H9 (cell line): Measurements from ENCODE around the gene UBE2Z. TPM values are rescaled to one million over a fixed set of nuclear protein-coding genes. Genes with fewer than 3 reads are reported as not detected.

Experiments
- DNase-seq: peaks from one replicate; pipeline ENCODE4 v3.0.0-alpha.2; 2017
- H2AFZ ChIP-seq: one replicate; pipeline ENCODE4 v1.6.1; 2013; ENCODE audit warnings: mild to moderate bottlenecking, low read length, control low read depth, moderate library complexity
- H2AK5ac ChIP-seq: 2 replicates; pipeline ENCODE4 v1.6.1; 2013; ENCODE audit warnings: low read length, control low read depth, mixed read lengths; ENCODE audit not compliant: insufficient read length
- H2BK120ac ChIP-seq: one replicate; pipeline ENCODE4 v1.6.1; 2013; ENCODE audit warnings: low read depth, mild to moderate bottlenecking, low read length, control low read depth, inconsistent platforms; ENCODE audit not compliant: poor library complexity, severe bottlenecking
- H2BK12ac ChIP-seq: 2 replicates; pipeline ENCODE4 v1.6.1; 2013; ENCODE audit warnings: low read length, control low read depth, mixed read lengths, low read depth; ENCODE audit not compliant: insufficient read length
- H2BK15ac ChIP-seq: 2 replicates; pipeline ENCODE4 v1.6.1; 2013; ENCODE audit warnings: low read depth, low read length, control low read depth
- H2BK20ac ChIP-seq: one replicate; pipeline ENCODE4 v1.6.1; 2013; ENCODE audit warnings: low read depth, mild to moderate bottlenecking, low read length, control low read depth, inconsistent platforms; ENCODE audit not compliant: poor library complexity, severe bottlenecking
- H2BK5ac ChIP-seq: 2 replicates; pipeline ENCODE4 v1.6.1; 2013; ENCODE audit warnings: low read length, control low read depth, mixed read lengths; ENCODE audit not compliant: insufficient read length
- H3K14ac ChIP-seq: 2 replicates; pipeline ENCODE4 v1.6.1; 2013; ENCODE audit warnings: low read length, control low read depth; ENCODE audit not compliant: insufficient read depth
- H3K18ac ChIP-seq: 2 replicates; pipeline ENCODE4 v1.6.1; 2013; ENCODE audit warnings: low read depth, mild to moderate bottlenecking, mixed read lengths, low read length, control low read depth; ENCODE audit not compliant: insufficient read length
- H3K23ac ChIP-seq: 2 replicates; pipeline ENCODE4 v1.6.1; 2013; ENCODE audit warnings: low read length, control low read depth, mixed read lengths, low read depth; ENCODE audit not compliant: insufficient read length
- H3K23me2 ChIP-seq: 2 replicates; pipeline ENCODE4 v1.6.1; 2013; ENCODE audit warnings: low read depth, mild to moderate bottlenecking, mixed read lengths, low read length, control low read depth; ENCODE audit not compliant: insufficient read length, poor library complexity, severe bottlenecking
- H3K27ac ChIP-seq: 2 replicates; pipeline ENCODE4 v1.5.1; 2013; ENCODE audit warnings: low read length, control low read depth, mixed read lengths, low read depth; ENCODE audit not compliant: insufficient read length
- H3K27me3 ChIP-seq: 2 replicates; pipeline ENCODE4 v1.6.1; 2013; ENCODE audit warnings: low read length, control low read depth, inconsistent platforms; ENCODE audit not compliant: insufficient read depth
- H3K4ac ChIP-seq: 2 replicates; pipeline ENCODE4 v1.6.1; 2013; ENCODE audit warnings: low read depth, mild to moderate bottlenecking, control low read depth, inconsistent platforms, low read length, moderate library complexity
- H3K4me1 ChIP-seq: 2 replicates; pipeline ENCODE4 v1.6.1; 2013; ENCODE audit warnings: low read length, control low read depth, inconsistent platforms; ENCODE audit not compliant: insufficient read depth
- H3K4me2 ChIP-seq: 2 replicates; pipeline ENCODE4 v1.6.1; 2013; ENCODE audit warnings: low read length, control low read depth, mixed read lengths; ENCODE audit not compliant: insufficient read length, insufficient read depth
- H3K56ac ChIP-seq: 2 replicates; pipeline ENCODE4 v1.6.1; 2013; ENCODE audit warnings: low read depth, mild to moderate bottlenecking, mixed read lengths, low read length, control low read depth; ENCODE audit not compliant: insufficient read length
- H3K79me1 ChIP-seq: 2 replicates; pipeline ENCODE4 v1.6.1; 2013; ENCODE audit warnings: low read depth, mild to moderate bottlenecking, moderate library complexity, low read length, control low read depth, inconsistent platforms; ENCODE audit not compliant: insufficient read depth, poor library complexity, severe bottlenecking
- H3K79me2 ChIP-seq: 2 replicates; pipeline ENCODE4 v1.6.1; 2013; ENCODE audit warnings: low read length, control low read depth, inconsistent platforms; ENCODE audit not compliant: insufficient read depth
- H3K9ac ChIP-seq: 2 replicates; pipeline ENCODE4 v1.6.1; 2013; ENCODE audit warnings: low read length, control low read depth, mixed read lengths; ENCODE audit not compliant: insufficient read length; ENCODE audit errors: extremely low read depth
- H3K9me3 ChIP-seq: one replicate; pipeline ENCODE4 v1.6.1; 2013; ENCODE audit warnings: low read depth, low read length, inconsistent platforms; ENCODE audit not compliant: control insufficient read depth
- H3T11ph ChIP-seq: one replicate; pipeline ENCODE4 v1.6.1; 2013; ENCODE audit warnings: mild to moderate bottlenecking, low read length, control low read depth, inconsistent platforms
- H4K20me1 ChIP-seq: one replicate; pipeline ENCODE4 v1.6.1; 2013; ENCODE audit not compliant: control insufficient read depth, insufficient read length, insufficient read depth
- H4K5ac ChIP-seq: 2 replicates; pipeline ENCODE4 v1.6.1; 2013; ENCODE audit warnings: low read depth, mild to moderate bottlenecking, mixed read lengths, low read length, control low read depth; ENCODE audit not compliant: insufficient read length
- H4K8ac ChIP-seq: replicated peaks from 2 replicates; pipeline ENCODE4 v1.6.1; 2013; ENCODE audit warnings: low read length, control low read depth, mixed read lengths, low read depth; ENCODE audit not compliant: insufficient read length
- H4K91ac ChIP-seq: 2 replicates; pipeline ENCODE4 v1.6.1; 2013; ENCODE audit warnings: low read depth, mild to moderate bottlenecking, moderate library complexity, mixed read lengths, low read length, control low read depth; ENCODE audit not compliant: insufficient read length
- H3K27ac Mint-ChIP-seq, 3 experiments: 2 replicates in 2 of 3; 3 replicates in 1 of 3; pipeline ENCODE4 v1.8.0; 2020 to 2021; ENCODE audit warnings: mixed read lengths in 3 of 3, mild to moderate bottlenecking in 1 of 3, moderate library complexity in 1 of 3
- H3K27me3 Mint-ChIP-seq: 2 replicates; pipeline ENCODE4 v1.8.0; 2021; ENCODE audit warnings: low read depth, mild to moderate bottlenecking, moderate library complexity, mixed read lengths
- H3K36me3 Mint-ChIP-seq, 3 experiments: 2 replicates in 2 of 3; 3 replicates in 1 of 3; pipeline ENCODE4 v1.8.0; 2020 to 2021; ENCODE audit warnings: low read depth in 3 of 3, mixed read lengths in 3 of 3; ENCODE audit not compliant: insufficient read depth in 1 of 3
- H3K4me1 Mint-ChIP-seq, 2 experiments: 2 replicates each; pipeline ENCODE4 v1.8.0; 2020; ENCODE audit warnings: mixed read lengths in 2 of 2
- H3K4me3 Mint-ChIP-seq, 2 experiments: 2 replicates in 1 of 2; 3 replicates in 1 of 2; pipeline ENCODE4 v1.8.0; 2020 to 2021; ENCODE audit warnings: mild to moderate bottlenecking in 2 of 2, mixed read lengths in 2 of 2, moderate library complexity in 1 of 2
- H3K9me3 Mint-ChIP-seq, 2 experiments: 2 replicates in 1 of 2; 3 replicates in 1 of 2; pipeline ENCODE4 v1.8.0; 2020; ENCODE audit warnings: mild to moderate bottlenecking in 2 of 2, mixed read lengths in 2 of 2, moderate library complexity in 1 of 2
- CTCF ChIP-seq: fragments of 200-600 bp; sonication (generic); conservative IDR thresholded peaks from 3 replicates; pipeline ENCODE4 v1.8.0; 2021; ENCODE audit warnings: antibody characterized with exemption, mild to moderate bottlenecking
- WGBS: extraction: QIAGEN DNeasy Blood & Tissue Kit; methylation state at CpG from one replicate; pipeline ENCODE4 v1.1.7; 2013; ENCODE audit warnings: missing lambda C conversion rate, low lambda C conversion rate, mixed read lengths; ENCODE audit not compliant: insufficient read length; ENCODE audit errors: extremely low coverage; 5-methylcytosine and 5-hydroxymethylcytosine counted together
- total RNA-seq: library from RNA; stranded (reverse); gene quantifications from 2 replicates; pipeline ENCODE4 v1.2.1, GENCODE V29; 2021

Gene UBE2Z
- total RNA-seq, 1 experiment from 2014 or later, result 80.0 TPM

- H3K9me3 ChIP-seq, result no peaks in the 10 kb centered on the region
- H3K27me3 ChIP-seq, result no peaks in the 10 kb centered on the region
- no peak overlapping the region for H2BK120ac ChIP-seq
- TF ChIP-seq CTCF, result no peak
- H3K27ac ChIP-seq, result no peak overlapping the region
- DNase-seq, result no peak
- H3K4ac ChIP-seq, result no peak overlapping the region
- H3K36me3 Mint-ChIP-seq, result peaks cover 0 to 3% (median 0%) of the 10 kb centered on the region in 3 experiments; a peak in 3 of 7 replicates
- H3K4me1 ChIP-seq, result no peaks in the 10 kb centered on the region
- H3K18ac ChIP-seq, result no peak overlapping the region
- H3K23ac ChIP-seq, result no peak overlapping the region
- H3K27ac Mint-ChIP-seq, result no peak overlapping the region
- no peak overlapping the region for H3T11ph ChIP-seq
- no peak overlapping the region for H4K91ac ChIP-seq
- H3K23me2 ChIP-seq, result peaks cover 5% of the 10 kb centered on the region
- no peaks in the 10 kb centered on the region for H3K79me1 ChIP-seq
- H3K4me3 Mint-ChIP-seq, result no peak overlapping the region
- H3K56ac ChIP-seq, result no peak overlapping the region
- peaks cover 6 to 7% of the 10 kb centered on the region in 2 experiments; a peak in 2 of 4 replicates for H3K4me1 Mint-ChIP-seq
- no peaks in the 10 kb centered on the region for H3K9me3 Mint-ChIP-seq
- H2AFZ ChIP-seq, result no peak overlapping the region
- H2BK5ac ChIP-seq, result no peak overlapping the region
- H2BK12ac ChIP-seq, result no peak overlapping the region
- H3K4me2 ChIP-seq, result no peak overlapping the region
- H3K9ac ChIP-seq, result no peak overlapping the region
- no peaks in the 10 kb centered on the region for H3K27me3 Mint-ChIP-seq
- no CpG with 5 or more reads among the region's 1 CpG for WGBS
- H2AK5ac ChIP-seq, result no peak overlapping the region
- 0 out of 2 replicates have a peak, but pooled peaks cover 1% of the 10 kb centered on the region for H3K79me2 ChIP-seq
- no peak overlapping the region for H4K8ac ChIP-seq
- H4K5ac ChIP-seq, result no peak overlapping the region
- no peaks in the 10 kb centered on the region for H4K20me1 ChIP-seq
- no peak overlapping the region for H3K14ac ChIP-seq
- no peak overlapping the region for H2BK15ac ChIP-seq
- H2BK20ac ChIP-seq, result no peak overlapping the region
These were observed 4.8 kb upstream of the UBE2Z start for GRCh38 chr17:48903401-48903800.
